Natural killer cell (primary cell): Measurements from ENCODE around the gene UBE3B. TPM values are rescaled to one million over a fixed set of nuclear protein-coding genes. Genes with fewer than 3 reads are reported as not detected.

Experiments used
- ATAC-seq, 3 donors: fragments of 150-1000 bp in 2 of 3; fragments of 200-7000 bp in 1 of 3; cut with Tn5 transposase; 1 replicate in 1 of 3; 2 replicates in 2 of 3; pipeline ENCODE4 v1.10.0; 2021; ENCODE audit warnings: mild to moderate bottlenecking in 2 of 3, moderate library complexity in 2 of 3
- DNase-seq, 2 donors: peaks; one replicate each; pipeline versions ENCODE4 v3.0.0 to v3.0.0-alpha.2; 2013 to 2021; ENCODE audit warnings: mixed read lengths in 1 of 2
- H3K27ac ChIP-seq: one replicate; pipeline ENCODE4 v1.5.1; 2013; ENCODE audit warnings: mild to moderate bottlenecking, low read length
- H3K27me3 ChIP-seq: one replicate; pipeline ENCODE4 v1.6.1; 2013; ENCODE audit warnings: low read length; ENCODE audit not compliant: control insufficient read depth, insufficient read depth
- H3K36me3 ChIP-seq: one replicate; pipeline ENCODE4 v1.6.1; 2013; ENCODE audit warnings: low read length; ENCODE audit not compliant: control insufficient read depth, insufficient read depth
- H3K4me1 ChIP-seq: one replicate; pipeline ENCODE4 v1.6.1; 2013; ENCODE audit warnings: low read length; ENCODE audit not compliant: control insufficient read depth, insufficient read depth
- H3K4me3 ChIP-seq: one replicate; pipeline ENCODE4 v1.5.1; 2013; ENCODE audit warnings: low read length
- H3K9me3 ChIP-seq: one replicate; pipeline ENCODE4 v1.6.1; 2013; ENCODE audit warnings: low read length; ENCODE audit not compliant: control insufficient read depth, insufficient read depth
- H3K27ac Mint-ChIP-seq, 2 donors: one replicate each; pipeline ENCODE4 v1.8.0; 2022; ENCODE audit warnings: mild to moderate bottlenecking in 2 of 2, mixed read lengths in 2 of 2, moderate library complexity in 1 of 2
- H3K27me3 Mint-ChIP-seq, 2 donors: one replicate each; pipeline ENCODE4 v1.8.0; 2022; ENCODE audit warnings: low read depth in 2 of 2, mixed read lengths in 2 of 2
- H3K36me3 Mint-ChIP-seq: one replicate; pipeline ENCODE4 v1.8.0; 2022; ENCODE audit warnings: mixed read lengths
- H3K4me1 Mint-ChIP-seq, 2 donors: one replicate each; pipeline ENCODE4 v1.8.0; 2022; ENCODE audit warnings: mixed read lengths in 2 of 2
- H3K4me3 Mint-ChIP-seq: one replicate; pipeline ENCODE4 v1.8.0; 2022; ENCODE audit warnings: mild to moderate bottlenecking, moderate library complexity, mixed read lengths
- H3K9me3 Mint-ChIP-seq, 2 donors: one replicate each; pipeline ENCODE4 v1.8.0; 2022; ENCODE audit warnings: mixed read lengths in 2 of 2
- WGBS: methylation state at CpG from one replicate; pipeline ENCODE4 v1.1.7; 2013; ENCODE audit warnings: missing lambda C conversion rate; ENCODE audit not compliant: insufficient coverage; 5-methylcytosine and 5-hydroxymethylcytosine counted together
- intact Hi-C: fragments of 100-400 bp; cut with micrococcal nuclease; formaldehyde crosslinking; loops from one replicate; pipeline ENCODE4 v1.14.2; 2022
- total RNA-seq, 4 donors: library from RNA; stranded (reverse); fragments of 120-200 nt in 1 of 4; gene quantifications; one replicate each; pipeline versions ENCODE4 v1.2.3 to v1.2.4, GENCODE V29; 2013 to 2022
- TF ChIP-seq, protein P1 (sequence below): fragments of 200-600 bp; IDR thresholded peaks from one replicate; pipeline ENCODE4 v1.8.0; 2022; ENCODE audit warnings: antibody characterized with exemption

Gene UBE3B
- total RNA-seq, 3 donors from 2014 or later (not counting 1 experiment from before 2014, with no cell fraction given) = 32.2 to 46.7 (median 39.5) TPM

DNA sequence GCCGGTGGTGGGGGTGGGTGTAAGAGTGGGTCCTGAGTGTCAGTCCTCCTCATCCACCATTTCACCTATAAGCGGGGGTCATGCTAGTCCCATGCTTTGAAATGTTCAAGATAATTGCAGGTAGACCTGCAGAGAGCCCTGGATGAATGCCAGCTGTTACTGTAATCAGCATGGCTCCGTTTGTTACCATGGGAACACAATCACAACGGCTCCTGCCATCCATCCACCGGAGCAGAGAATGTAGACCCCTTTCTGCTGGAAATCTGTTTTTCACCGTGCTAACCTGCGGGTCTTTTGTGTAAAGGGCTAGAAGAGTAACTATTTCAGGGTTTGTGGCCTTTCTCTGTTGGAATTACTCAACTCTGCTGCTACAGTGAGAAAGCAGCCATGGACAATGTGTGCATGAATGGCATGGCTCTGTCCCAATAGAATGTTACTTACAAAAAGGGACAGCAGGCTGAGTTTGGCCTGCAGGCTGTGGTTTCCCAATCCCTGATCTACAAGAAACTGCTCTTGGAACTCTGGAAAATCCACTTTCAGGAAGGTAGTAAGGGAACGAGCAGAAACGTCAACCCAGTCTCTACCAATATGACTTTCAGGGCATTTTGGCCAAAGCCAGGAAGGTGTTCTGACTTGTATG lies 36.5 kb upstream of the UBE3B start:
- no peak overlapping the region for H3K4me3 Mint-ChIP-seq
- no peaks in the 10 kb centered on the region for H3K27me3 Mint-ChIP-seq
- ATAC-seq (no peak), DNase-seq (no peak)
- no peak overlapping the region for H3K27ac ChIP-seq
- no peaks in the 10 kb centered on the region for H3K36me3 ChIP-seq
- no peaks in the 10 kb centered on the region for H3K27me3 ChIP-seq
- no peak overlapping the region for H3K4me3 ChIP-seq
- intact Hi-C loops = no loop called here
- peak overlapping the region in 1 of 2 donors; percentile 60 for H3K27ac Mint-ChIP-seq
- H3K36me3 Mint-ChIP-seq = no peaks in the 10 kb centered on the region
- peaks cover 23 to 28% of the 10 kb centered on the region in 2 donors for H3K4me1 Mint-ChIP-seq
- peaks cover 11% of the 10 kb centered on the region for H3K4me1 ChIP-seq
- H3K9me3 Mint-ChIP-seq = no peaks in the 10 kb centered on the region
- TF ChIP-seq, protein P1, sequence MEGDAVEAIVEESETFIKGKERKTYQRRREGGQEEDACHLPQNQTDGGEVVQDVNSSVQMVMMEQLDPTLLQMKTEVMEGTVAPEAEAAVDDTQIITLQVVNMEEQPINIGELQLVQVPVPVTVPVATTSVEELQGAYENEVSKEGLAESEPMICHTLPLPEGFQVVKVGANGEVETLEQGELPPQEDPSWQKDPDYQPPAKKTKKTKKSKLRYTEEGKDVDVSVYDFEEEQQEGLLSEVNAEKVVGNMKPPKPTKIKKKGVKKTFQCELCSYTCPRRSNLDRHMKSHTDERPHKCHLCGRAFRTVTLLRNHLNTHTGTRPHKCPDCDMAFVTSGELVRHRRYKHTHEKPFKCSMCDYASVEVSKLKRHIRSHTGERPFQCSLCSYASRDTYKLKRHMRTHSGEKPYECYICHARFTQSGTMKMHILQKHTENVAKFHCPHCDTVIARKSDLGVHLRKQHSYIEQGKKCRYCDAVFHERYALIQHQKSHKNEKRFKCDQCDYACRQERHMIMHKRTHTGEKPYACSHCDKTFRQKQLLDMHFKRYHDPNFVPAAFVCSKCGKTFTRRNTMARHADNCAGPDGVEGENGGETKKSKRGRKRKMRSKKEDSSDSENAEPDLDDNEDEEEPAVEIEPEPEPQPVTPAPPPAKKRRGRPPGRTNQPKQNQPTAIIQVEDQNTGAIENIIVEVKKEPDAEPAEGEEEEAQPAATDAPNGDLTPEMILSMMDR = no peak
- WGBS = 94% methylated on average over 8 of the region's 9 CpGs
- no peaks in the 10 kb centered on the region for H3K9me3 ChIP-seq

DNA sequence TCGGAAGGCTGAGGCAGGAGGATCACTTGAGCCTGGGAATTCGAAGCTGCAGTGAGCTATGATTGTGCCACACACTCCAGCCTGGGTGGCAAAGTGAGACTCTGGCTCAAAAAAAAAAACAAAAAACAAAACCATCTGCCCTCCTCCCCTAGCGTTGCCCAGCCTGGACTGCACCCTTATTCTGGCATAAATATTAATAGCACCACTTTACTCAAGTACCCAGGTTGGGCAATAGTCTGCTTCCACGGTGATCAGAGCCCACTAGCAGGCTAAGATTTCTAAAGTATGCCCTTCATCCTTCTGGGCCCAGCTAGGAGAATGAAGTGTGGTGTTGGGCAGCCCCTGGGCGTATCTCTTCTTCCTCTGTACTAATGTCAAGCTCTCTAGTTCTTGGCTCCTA lies 33.6 kb upstream of the UBE3B start:
- Histone ChIP-seq H3K27me3 (no peaks in the 10 kb centered on the region), H3K4me1 (peaks cover 35% of the 10 kb centered on the region), H3K4me3 (no peak overlapping the region), H3K27ac (no peak overlapping the region), H3K9me3 (no peaks in the 10 kb centered on the region), H3K36me3 (peaks cover 6% of the 10 kb centered on the region)
- Mint-ChIP-seq H3K4me1 (peaks cover 32 to 44% of the 10 kb centered on the region in 2 donors), H3K27ac (peak overlapping the region; percentile 80 to 93), H3K9me3 (no peaks in the 10 kb centered on the region), H3K4me3 (no peak overlapping the region), H3K27me3 (no peaks in the 10 kb centered on the region), H3K36me3 (no peaks in the 10 kb centered on the region)
- intact Hi-C loops = no loop called here
- no peak for DNase-seq
- WGBS = 95% methylated on average over 4 of the region's 5 CpGs
- TF ChIP-seq, protein P1 = no peak
- no peak for ATAC-seq

DNA sequence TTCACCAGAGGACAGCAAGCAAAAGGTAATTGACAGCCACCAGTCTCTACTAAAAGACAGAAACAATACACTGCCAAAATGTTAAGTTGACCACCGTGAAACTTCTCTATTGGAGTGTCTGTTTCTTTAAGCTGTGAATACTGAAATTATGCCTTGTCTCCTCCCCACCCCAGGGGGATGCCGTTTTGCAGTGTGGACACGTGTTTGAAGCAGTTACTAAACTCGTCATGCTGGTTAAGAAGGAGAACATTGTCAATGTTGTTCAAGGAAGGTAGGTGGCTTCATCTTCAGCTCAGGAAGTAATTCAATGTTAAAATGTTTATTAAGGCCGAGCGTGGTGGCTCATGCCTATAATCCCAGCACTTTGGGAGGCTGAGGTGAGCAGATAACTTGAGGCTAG lies 33.2 kb upstream of the UBE3B start:
- intact Hi-C loops = no loop called here
- Mint-ChIP-seq H3K4me3 (no peak overlapping the region), H3K4me1 (peaks cover 36 to 48% of the 10 kb centered on the region in 2 donors), H3K27me3 (no peaks in the 10 kb centered on the region), H3K27ac (peak overlapping the region; percentile 80 to 93), H3K9me3 (no peaks in the 10 kb centered on the region), H3K36me3 (no peaks in the 10 kb centered on the region)
- TF ChIP-seq, protein P1 = no peak
- no peaks in the 10 kb centered on the region for H3K27me3 ChIP-seq
- H3K27ac ChIP-seq = no peak overlapping the region
- no peaks in the 10 kb centered on the region for H3K9me3 ChIP-seq
- H3K4me3 ChIP-seq = no peak overlapping the region
- DNase-seq = no peak
- H3K36me3 ChIP-seq = peaks cover 6% of the 10 kb centered on the region
- WGBS = 93% methylated on average over 5 of the region's 6 CpGs
- no peak for ATAC-seq
- peaks cover 36% of the 10 kb centered on the region for H3K4me1 ChIP-seq

DNA sequence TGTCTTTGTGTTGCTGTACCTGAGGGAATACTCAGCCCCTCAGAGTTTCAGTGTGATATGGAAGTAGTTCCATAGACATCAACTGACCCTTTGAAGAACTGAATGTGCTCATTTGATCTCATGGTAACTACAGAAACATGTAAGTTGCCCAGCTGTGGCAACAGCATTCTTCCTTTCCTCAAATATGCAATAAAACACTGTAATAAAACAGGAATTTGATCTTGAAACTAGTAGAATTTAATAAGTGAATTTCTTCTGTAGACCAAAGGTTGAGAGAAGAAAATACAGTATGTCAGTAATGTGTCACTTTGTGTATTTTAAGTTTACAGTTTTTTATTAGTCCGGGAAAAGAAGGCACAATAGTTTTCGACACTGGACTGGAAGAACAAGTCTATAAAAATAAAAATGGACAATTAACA lies 32.2 kb upstream of the UBE3B start:
- 100% methylated on average over 2 of the region's 2 CpGs for WGBS
- intact Hi-C loops = no loop called here
- no peaks in the 10 kb centered on the region for H3K36me3 Mint-ChIP-seq
- Histone ChIP-seq H3K36me3 (peaks cover 8% of the 10 kb centered on the region), H3K27me3 (no peaks in the 10 kb centered on the region), H3K4me1 (peaks cover 43% of the 10 kb centered on the region), H3K9me3 (no peaks in the 10 kb centered on the region), H3K27ac (peak overlapping the region; percentile 5), H3K4me3 (no peak overlapping the region)
- ATAC-seq (no peak), DNase-seq (no peak)
- H3K27ac Mint-ChIP-seq = peak overlapping the region; percentile 80 to 93
- H3K9me3 Mint-ChIP-seq = no peaks in the 10 kb centered on the region
- TF ChIP-seq, protein P1 = no peak
- H3K4me3 Mint-ChIP-seq = peak overlapping the region; percentile 7
- no peaks in the 10 kb centered on the region for H3K27me3 Mint-ChIP-seq
- peaks cover 45 to 57% of the 10 kb centered on the region in 2 donors for H3K4me1 Mint-ChIP-seq
